HG03571 (cell line): ENCODE measurements around the gene SEMA3A.
"Not testable (repeated sequence)": the region's sequence is repeated elsewhere in the genome, so short reads cannot be mapped to it uniquely, and the experiment has no call there.

Source experiments
- ATAC-seq: cut with Tn5 transposase; IDR thresholded peaks from one replicate; pipeline ENCODE4 v1.9.1; 2021; ENCODE audit not compliant: unreplicated experiment

The SEMA3A gene

DNA sequence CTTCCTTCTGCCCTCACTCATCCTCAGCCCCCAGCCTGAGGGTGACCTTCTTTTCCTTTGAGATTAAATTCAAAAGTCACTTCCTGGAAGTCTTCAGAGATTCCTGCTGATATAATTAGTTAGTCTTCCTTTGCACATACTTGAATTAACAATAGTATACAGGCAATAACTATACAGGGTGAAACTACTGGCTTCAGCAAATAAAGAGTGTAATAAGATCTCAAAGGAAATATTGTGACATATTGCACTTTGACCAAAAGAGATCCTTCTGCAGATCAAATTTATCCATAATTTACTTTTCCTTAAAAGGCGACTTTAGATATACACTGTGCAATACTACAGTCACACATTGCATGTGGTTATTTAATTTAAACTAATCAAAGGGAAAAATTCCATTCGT lies 123.8 kb downstream of the SEMA3A start:
- ATAC-seq: no peak

GRCh38 chr7:84069999-84070500 lies 124.5 kb downstream of the SEMA3A start:
- ATAC-seq: no peak

- no peak for ATAC-seq
These were observed 125.6 kb downstream of the SEMA3A start for GRCh38 chr7:84069033-84069432.

DNA sequence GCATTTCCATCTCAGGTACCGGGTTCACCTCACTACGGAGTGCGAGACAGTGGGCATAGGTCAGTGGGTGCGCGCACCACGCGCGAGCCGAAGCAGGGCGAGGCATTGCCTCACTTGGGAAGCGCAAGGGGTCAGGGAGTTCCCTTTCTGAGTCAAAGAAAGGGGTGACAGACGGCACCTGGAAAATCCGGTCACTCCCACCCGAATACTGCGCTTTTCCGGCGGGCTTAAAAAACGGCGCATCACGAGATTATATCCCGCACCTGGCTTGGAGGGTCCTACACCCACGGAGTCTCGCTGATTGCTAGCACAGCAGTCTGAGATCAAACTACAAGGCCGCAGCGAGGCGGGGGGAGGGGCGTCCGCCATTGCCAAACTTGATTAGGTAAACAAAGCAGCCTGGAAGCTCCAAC lies 132.1 kb downstream of the SEMA3A start:
- ATAC-seq: not testable (repeated sequence)

DNA sequence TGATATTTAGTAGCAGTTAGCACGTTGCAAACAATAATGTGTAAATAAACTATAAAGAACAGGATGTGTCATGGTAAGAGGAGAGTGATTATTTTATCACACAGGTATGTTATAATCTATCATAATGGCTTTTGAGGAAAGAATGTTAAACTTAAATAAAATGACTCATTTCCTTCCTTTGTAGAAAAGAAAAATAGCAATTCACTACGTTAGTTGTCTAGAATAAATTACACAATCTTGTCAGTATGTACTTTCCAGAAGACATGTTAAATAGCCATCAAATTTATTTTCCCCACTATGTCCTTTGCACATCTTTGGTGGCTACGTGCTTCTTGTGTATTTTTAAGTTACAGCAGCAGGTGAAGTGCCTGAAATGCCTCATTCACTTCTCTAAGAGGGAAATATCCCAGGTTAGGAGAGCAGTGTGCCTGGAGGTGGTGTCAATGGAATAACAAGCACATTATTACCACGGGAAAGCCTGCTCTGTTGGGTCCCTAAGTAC lies 133.8 kb downstream of the SEMA3A start:
- ATAC-seq: no peak

- ATAC-seq: no peak
These were observed 134.6 kb downstream of the SEMA3A start for GRCh38 chr7:84060000-84060399.

GRCh38 chr7:84058311-84059076 lies 136.1 kb downstream of the SEMA3A start:
- no peak for ATAC-seq

GRCh38 chr7:84057576-84057975 lies 137.0 kb downstream of the SEMA3A start:
- ATAC-seq: no peak

DNA sequence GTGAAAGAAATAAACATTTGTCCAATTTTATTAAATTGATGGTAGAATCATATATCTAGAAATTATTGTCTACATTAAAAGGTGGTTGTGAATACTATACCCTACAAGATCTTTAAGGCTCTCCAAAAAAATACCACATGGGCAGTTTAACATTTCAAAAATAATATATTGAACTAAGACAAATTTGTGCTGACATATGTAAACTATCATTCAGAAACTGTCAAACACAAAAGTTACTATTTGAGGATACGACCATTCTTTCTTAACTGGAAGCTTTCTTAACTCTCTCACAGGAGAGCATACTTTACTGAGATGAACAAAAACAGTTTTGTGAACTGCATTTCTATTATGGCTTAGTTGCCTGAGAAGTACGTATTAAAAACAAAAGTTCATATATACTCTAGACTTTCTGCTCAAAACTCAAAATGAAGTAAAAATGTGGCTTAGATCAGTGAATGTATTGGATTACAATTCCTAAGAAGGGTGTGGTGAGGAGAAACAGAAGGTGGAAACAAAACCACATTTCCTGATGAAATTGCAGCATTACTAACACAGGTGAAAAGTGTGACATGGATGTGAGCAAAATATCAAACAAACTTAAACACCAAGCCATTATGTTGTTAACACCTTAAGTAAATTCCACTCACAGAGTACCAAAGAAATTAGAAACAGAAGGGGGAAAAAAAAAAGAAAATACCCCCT lies 138.5 kb downstream of the SEMA3A start:
- ATAC-seq: no peak

DNA sequence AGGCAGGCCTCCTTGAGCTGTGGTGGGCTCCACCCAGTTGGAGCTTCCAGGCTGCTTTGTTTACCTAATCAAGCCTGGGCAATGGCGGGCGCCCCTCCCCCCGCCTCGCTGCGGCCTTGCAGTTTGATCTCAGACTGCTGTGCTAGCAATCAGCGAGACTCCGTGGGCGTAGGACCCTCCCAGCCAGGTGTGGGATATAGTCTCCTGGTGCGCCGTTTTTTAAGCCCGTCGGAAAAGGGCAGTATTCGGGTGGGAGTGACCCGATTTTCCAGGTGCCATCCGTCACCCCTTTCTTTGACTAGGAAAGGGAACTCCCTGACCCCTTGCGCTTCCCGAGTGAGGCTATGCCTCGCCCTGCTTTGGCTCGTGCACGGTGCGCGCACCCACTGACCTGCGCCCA lies 139.4 kb downstream of the SEMA3A start:
- not testable (repeated sequence) for ATAC-seq

DNA sequence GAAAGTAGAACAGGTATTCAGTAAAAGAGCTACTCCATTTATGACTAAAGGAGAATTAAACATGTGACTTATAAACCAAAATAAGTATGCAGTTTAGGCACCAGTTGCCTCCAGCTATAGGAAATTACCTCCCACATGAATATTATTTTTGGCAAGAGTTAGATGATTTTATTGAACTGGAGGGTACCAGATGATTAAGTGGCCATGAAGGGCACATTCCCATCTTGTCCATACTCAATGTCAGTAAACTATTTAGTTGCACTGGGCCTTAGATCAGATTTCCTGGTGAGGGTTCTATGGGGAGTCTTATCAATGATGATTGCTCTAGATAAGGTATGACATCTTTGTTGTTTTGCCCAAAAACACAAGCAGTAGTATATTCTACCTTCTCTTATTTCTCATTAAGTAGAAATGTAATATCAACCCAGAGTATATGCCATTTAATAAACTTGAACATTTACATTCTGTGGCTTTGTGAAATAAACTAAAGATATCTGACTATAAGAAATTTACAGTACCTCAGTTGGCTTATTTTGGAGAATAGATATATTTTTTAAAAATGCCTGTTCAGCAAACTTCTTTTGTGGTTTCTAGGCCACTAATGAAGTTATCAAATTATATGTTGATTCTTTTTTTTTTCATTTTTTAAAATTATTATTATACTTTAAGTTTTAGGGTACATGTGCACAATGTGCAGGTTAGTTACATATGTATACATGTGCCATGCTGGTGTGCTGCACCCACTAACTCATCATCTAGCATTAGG lies 145.3 kb downstream of the SEMA3A start:
- no peak for ATAC-seq

DNA sequence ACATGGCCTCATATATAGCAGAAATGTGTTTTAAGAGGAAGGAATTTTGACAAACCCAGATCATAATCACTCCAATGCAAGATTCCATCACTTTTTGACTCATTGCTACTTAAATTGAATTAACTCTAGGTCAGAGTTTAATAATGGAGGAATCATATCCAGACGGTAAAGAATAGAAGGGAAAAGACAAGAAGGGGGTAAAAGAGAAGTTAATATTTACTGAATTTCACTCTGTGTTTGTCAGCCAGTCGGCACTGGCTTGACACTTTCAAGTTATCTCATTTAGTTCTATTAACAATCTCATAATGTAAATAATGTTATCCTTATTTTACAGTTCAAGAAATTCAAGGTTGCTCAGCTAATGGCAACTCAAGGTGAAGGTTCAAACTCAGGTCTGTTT lies 147.5 kb downstream of the SEMA3A start:
- no peak for ATAC-seq

GRCh38 chr7:84044834-84045233 lies 149.8 kb downstream of the SEMA3A start:
- ATAC-seq: no peak

DNA sequence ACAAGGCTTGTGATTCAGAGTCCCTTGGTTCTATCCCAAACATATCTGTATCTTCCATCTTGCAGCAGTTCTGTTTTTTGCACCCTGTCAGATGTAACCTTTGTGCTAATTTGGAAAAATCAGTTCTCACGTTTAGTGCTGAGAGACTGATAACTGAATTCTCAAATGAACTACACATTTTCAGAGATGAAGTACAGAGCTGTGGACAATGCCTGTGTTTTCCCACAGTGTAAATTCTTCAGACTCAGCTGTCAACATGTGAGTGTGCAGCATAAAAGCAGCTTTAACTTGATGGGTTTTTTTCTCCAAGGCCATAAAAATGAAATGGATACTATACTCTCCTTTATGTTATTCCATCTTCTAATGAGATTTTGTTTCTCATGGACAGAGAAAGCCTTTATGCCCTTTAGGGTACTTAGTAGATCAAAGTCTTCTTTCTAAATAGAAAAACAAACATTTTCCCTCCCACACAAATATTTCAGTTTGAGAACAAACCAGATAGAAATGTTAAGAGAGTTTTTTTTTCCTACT lies 150.9 kb downstream of the SEMA3A start:
- ATAC-seq: no peak

DNA sequence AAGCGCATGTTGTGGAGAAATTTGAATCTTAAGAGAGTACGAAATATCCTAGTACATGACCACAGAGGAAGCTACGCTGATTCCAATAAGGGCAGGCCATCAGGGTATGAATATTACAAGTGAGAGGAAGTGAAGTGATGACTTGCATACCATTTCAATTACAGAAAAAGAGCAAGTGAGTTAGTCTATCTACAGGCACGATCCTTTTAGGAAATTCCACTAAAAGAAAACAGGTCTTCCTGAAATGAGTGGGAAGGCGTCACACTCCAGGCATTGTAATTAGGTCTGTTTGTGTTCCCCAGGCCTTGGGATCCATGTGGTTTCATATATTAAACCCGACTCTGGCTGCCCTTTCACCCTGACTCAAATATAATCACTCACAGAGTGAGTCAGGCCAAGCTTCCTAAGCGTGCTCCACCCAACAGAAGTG lies 152.5 kb downstream of the SEMA3A start:
- ATAC-seq: no peak

DNA sequence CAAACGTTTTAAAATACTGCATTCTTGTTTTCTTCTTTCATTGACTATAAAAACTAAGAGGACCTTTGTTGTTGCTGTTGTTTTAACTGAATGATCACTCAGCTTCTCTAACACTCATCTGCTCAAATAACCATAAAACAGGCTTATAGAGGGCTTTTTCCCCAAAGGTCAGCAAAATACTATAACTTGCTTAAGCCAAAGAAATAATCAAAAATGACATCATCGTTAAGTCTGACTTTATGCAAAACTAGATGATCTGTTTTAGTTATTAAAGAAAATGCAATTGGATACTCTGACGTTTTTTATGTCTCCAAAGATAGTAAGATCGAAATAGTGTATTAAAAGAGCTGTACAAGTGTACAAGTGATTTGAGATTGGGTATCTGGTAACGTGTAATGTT lies 152.9 kb downstream of the SEMA3A start:
- ATAC-seq: no peak

DNA sequence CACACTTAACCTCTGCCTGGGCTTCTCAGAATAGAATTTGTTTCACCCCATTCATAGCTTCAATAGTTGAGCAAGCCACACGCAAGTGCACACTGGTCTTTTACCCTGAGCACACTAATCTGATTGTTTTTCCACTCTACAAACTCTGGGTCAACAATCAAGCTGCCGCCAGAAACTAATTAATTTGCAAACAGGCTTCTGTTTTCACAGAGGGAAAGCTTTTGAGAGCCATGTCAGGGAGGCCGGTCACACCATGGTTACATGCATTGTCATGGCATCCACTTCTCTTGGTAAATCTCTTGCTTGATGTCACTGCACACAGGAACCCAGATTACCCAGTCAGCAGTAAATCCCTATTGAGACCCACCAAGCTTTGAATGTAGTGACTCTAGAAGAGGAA lies 154.2 kb downstream of the SEMA3A start:
- no peak for ATAC-seq

DNA sequence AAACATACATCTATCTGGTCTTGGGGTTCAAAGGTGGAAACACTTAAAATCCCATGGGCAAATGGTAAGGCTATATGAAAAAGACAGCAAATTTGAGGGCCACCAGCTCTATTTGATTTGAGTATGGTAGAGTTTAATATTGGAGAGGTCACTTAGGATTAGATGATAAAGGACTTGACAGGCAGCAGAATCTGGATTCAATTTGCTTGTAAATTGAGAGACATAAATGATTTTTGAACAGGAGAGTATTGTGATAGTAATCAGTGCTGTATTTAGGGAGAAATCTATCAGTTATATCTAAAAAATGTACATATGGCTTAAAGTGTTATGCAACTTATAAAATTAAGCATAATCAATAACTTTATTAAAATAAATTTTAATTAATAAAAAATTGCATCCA lies 155.2 kb downstream of the SEMA3A start:
- no peak for ATAC-seq

DNA sequence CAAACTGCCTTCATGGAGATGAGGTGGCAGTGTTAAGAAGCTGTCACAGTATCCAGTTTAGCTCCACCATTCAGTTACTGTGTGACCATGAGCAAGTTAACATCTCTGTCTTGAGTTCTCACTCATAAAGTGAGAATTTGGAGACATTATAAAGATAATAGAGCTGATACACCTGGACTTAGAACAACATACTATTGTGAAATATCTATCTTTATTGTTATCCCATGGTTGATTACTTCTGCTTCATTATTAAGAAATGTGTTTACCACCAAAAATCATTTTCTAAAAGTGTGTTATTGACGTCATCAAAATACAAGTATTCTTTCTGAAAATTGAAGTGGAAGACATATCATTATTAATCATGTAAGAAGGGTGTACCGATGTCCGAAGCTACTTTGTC lies 166.9 kb downstream of the SEMA3A start:
- no peak for ATAC-seq

GRCh38 chr7:84025332-84025927 lies 169.2 kb downstream of the SEMA3A start:
- ATAC-seq: no peak
